Measurements from ENCODE around the gene MYOM1.

The MYOM1 gene

DNA sequence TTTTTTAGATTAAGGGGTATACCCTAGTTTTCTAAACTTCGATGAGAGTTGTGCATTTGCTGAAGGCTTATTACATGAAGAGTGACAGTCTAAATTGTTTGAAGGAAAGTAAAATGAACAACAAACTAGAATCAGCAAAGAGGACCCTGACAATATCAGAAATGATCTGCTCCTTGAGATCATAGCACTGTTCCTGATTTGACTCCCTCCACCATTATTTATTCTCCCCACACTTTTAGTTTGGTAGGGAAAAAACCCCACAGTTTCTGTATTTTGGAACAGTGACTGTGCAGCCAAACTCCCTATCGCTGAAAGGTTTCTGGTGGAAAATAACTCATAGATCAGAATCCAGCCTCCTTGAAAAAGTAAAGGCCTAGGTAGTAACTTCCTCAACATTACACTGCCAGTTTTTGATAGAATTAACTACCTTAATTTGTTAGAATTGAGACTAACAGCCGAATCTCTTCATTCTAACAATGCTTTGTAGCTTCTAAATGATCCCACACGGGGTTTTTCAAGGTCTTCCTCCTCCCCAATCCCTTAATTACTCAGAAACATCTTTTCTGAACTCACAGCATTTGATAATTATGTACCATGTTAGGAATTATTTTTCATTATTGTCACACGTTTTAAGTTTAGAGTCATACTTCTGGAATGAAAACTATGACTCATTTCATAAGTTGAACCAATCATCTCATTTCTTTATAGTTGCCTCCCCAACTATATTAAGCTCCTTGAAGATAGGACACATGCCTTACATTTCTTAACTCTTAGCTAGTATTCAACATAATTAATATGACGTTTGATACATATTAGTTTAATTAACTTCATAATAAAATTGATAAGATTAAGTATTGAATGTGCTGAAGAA lies 30.7 kb upstream of the MYOM1 start:
- intact Hi-C loops (cut with DNase I), result no loop called here
- DNase-seq, result no peak

- no peak for DNase-seq
- intact Hi-C loops (cut with DNase I), result loop anchor here (5.0 to 10.0 kb wide), 4 partner anchors 97 to 484 kb away; no protein-coding TSS in a partner anchor
Measured at GRCh38 chr18:3248658-3249359, 29.0 kb upstream of the MYOM1 start.

- peak in 1 of 10 donors; percentile 18 for DNase-seq
- intact Hi-C loops (cut with DNase I), result loop anchor here (5.0 to 10.0 kb wide), 4 partner anchors 96 to 483 kb away; no protein-coding TSS in a partner anchor
Measured at GRCh38 chr18:3248062-3248657, 28.4 kb upstream of the MYOM1 start.

GRCh38 chr18:3247240-3248061 lies 27.7 kb upstream of the MYOM1 start, which contains the start of gene MYL12A:
Gene MYL12A, plus strand, starts transcription at chr18:3247801. Its CDS starts 5,447 bp downstream, at chr18:3253248.
- intact Hi-C loops (cut with DNase I), result loop anchor here (2.0 to 10.0 kb wide), 5 partner anchors 95 to 483 kb away; no protein-coding TSS in a partner anchor
- DNase-seq, result peak; percentile 80 to 99 (median 90)

DNA sequence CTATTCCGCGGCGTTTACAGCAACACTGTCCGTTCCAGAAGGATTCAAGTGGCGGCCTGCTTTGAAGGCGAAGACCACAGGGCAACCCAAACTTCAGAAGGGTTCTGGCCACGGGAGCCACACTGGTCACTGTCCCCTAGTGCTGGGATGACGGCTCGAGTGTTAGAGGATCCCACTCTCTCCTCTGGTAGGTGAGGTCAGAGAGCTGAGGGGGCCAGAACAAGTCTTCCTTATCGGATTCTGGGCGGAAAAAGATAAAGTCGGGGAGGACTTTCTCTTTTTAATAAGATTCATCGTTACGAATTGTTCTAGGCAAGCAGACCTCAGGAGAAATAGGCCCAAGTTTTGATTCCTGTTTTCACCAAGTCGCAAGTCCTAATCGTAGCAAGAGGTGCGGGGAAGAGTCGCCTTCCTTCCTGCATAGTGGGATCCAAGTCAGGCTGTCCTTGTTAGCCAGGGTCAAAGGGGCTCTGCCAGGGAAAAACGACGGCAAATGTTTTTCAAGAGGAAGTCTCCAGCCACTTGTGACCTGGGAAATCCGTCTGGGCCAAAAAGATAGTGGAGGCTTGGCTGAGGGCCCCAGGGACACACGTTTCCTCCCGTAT lies 27.0 kb upstream of the MYOM1 start:
- peak in 4 of 10 donors; percentile 12 to 81 (median 19) for DNase-seq
- intact Hi-C loops (cut with DNase I), result loop anchor here (2.0 to 10.0 kb wide), 5 partner anchors 94 to 482 kb away; no protein-coding TSS in a partner anchor

GRCh38 chr18:3245853-3246634 lies 26.3 kb upstream of the MYOM1 start:
- intact Hi-C loops (cut with DNase I), result loop anchor here (2.0 to 10.0 kb wide), 5 partner anchors 94 to 481 kb away; no protein-coding TSS in a partner anchor
- peak; percentile 73 to 98 (median 85) for DNase-seq

DNA sequence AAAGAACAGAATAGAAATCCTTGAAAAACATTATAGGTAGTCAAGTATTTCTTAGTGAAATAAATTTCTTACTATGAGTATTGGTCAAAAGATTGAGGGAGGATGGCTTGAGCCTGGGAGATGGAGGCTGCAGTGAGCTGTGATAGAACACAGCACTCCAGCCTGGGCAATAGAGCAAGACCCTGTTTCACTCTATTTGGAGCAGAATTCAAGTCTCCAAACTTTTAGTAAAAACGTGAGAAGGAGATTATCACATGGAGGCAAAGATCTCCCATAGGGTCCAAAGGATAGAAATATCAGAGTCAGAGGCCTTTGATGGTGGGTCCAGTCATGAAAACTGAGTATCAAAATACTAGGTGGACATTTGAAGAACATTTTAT lies 25.4 kb upstream of the MYOM1 start:
- intact Hi-C loops (cut with DNase I), result loop anchor here (5.0 to 10.0 kb wide), 4 partner anchors 93 to 480 kb away; no protein-coding TSS in a partner anchor
- DNase-seq, result no peak

DNA sequence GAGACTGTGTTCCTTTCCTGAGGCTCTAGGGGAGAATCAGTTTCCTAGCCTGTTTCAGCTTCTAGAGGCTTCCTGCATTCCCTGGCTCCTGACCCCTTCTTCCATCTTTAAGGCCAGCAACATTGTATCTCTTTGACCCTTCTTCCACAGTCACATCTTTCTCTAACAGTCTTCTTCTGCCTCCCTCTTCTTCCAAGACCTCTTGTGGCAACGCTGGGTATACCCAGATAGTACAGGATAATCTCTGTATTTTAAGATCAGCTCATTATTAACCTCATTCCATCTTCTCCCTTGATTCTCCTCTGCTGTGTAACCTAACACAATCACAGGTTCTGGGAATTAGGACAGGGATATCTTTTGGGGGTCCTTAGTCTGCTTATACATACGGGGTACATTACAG lies 19.0 kb upstream of the MYOM1 start:
- no peak for DNase-seq
- intact Hi-C loops (cut with DNase I), result no loop called here

DNA sequence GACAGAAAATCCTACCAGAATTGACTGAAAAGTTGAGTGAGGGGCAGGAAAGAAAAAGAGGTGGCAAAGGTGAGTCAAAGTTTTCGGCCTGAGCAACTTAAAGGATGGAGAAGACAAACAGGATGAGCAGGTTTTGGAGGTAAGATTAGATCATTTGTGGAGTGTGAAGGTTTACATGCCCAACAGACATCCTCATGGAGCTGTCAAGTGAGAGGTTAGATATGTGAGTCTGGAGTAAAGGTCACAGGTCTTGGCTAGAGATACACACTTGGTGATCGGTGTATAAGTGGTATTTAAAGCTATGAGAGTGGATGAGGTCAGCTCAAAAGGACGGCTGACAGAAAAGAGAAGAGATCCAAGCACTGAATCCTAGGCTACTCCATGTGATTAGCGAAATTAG lies 16.7 kb upstream of the MYOM1 start:
- no peak for DNase-seq
- intact Hi-C loops (cut with DNase I), result no loop called here

DNA sequence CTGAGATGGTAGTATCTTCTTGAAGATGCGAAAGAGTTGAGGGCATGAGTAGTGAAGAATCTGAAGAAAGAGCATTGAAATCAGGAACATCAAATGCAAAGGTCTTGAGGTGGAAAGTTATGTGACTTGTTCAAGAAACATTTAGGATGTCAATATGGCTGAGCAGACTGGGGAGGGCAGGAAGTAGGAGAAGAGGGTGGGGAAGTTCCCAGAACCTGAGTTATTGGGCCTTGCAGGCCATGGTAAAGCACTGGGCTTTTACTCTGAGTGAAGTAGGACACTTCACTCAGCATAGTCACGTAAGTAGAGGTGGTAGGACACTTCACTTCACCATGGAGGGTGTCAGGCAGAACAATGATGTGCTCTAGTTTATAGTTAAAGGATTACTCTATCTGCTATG lies 16.1 kb upstream of the MYOM1 start:
- no peak for DNase-seq
- intact Hi-C loops (cut with DNase I), result no loop called here

GRCh38 chr18:3234457-3234856 lies 14.7 kb upstream of the MYOM1 start:
- intact Hi-C loops (cut with DNase I), result no loop called here
- DNase-seq, result no peak

- intact Hi-C loops (cut with DNase I), result no loop called here
- DNase-seq, result no peak
Measured at GRCh38 chr18:3233433-3234168, 13.8 kb upstream of the MYOM1 start.

DNA sequence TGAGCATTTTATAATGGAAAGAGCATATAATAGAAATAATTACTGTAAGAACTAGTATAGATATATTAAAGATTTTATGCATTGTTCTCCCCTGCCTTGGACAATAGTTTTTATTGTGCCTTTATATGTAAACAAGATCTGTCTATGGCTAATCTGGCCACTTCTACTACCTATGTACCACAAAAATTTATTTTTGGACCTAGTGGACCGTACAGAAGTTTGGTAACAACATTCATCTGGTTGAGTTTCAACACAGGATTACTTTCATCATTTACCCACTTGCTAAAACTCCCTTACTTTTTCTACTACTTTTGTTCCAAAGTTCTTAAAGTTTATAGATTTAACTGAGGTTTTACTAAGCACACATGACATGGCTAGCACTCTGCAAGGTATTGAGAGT lies 13.2 kb upstream of the MYOM1 start:
- DNase-seq, result no peak
- intact Hi-C loops (cut with DNase I), result no loop called here

DNA sequence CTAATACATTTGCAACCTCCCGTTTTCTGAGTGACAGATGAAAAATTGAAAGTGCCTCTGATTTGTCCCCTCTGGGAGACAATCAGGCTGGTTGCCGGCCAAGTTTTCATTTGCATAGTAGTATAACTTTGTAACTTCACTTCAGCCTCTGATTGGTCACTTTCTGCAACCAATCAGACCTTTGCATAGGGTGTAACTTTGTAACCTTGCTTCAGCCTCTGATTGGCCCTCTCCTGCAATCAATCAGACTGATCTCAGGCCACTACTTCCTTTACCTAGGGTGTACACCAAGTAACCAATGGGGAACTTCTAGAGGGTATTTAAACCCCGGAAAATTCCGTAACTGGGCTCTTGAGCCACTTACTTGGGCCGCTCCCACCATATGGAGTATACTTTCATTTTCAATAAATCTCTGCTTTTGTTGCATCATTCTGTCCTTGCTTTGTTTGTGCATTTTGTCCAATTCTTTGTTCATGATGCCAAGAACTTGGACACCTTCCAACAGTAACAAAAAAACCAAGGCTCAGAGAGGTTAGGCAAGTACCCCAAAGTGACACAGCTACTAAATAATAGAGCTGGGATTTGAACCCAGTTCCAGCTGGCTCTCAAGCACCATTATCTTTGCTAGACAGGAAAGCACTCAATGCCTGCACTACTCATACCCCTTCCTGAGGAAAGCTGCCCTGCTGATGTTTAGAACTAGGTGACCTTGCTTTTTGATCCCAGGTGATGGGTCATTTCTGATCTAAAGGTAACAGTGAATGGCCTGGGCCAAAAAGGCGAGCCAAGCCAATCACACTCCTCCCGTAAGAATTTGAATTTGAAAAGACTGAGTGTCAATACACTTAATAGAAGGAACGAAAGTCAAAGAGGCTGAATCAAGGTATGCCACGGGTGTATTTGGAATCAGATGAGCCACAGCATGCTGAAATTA lies 10.9 kb upstream of the MYOM1 start:
- intact Hi-C loops (cut with DNase I), result no loop called here
- no peak for DNase-seq

- intact Hi-C loops (cut with DNase I), result no loop called here
- no peak for DNase-seq
Measured at GRCh38 chr18:3226048-3226447, 6.3 kb upstream of the MYOM1 start.

DNA sequence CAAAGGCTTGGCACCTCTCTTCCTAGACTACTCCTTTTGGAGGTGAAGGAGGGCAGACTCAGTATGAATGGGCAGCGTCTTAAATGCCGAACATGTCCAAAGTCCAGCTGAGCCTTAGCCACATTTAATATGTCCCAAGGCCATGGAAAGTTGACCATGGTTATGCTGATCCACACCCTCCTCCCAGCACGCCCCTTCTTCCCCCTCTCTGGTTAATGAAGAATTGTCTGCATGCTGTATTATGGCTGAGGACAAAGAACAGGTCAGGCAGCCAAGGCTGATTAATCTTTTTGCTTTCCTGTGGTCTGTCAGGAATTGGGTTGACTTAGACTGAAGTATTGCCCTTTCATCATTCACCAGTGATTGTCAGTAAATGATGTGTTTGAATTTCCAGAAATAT lies 5.8 kb upstream of the MYOM1 start:
- no peak for DNase-seq
- intact Hi-C loops (cut with DNase I), result no loop called here

- DNase-seq, result no peak
- intact Hi-C loops (cut with DNase I), result no loop called here
Measured at GRCh38 chr18:3224223-3224622, 4.5 kb upstream of the MYOM1 start.

Measured in posterior cingulate gyrus (tissue), 11 donors.